Endothelial cell of umbilical vein (primary cell): ENCODE measurements around the gene PRRX1. TPM values are rescaled to one million over a fixed set of nuclear protein-coding genes. Genes with fewer than 3 reads are reported as not detected.

Source experiments
- BruUV-seq: library from RNA; stranded (reverse); fragments of 400-500 nt; replicated peaks from 2 replicates; lab custom pipeline; 2021; lab: Mats Ljungman, UMichigan
- CTCF ChIA-PET: fragments of 300-600, 350-600 bp; sonication (Branson Sonifier 250); formaldehyde crosslinking; loops from one replicate; lab custom pipeline; 2021; ENCODE audit warnings: antibody characterized with exemption, inconsistent platforms; lab: Charles Lee
- POLR2A ChIA-PET: fragments of 300-600, 350-600 bp; sonication (Branson Sonifier 250); formaldehyde crosslinking; loops from one replicate; lab custom pipeline; 2021; ENCODE audit warnings: antibody characterized with exemption, inconsistent platforms; lab: Charles Lee
- DNase-seq: peaks from one replicate; pipeline ENCODE4 v3.0.0-alpha.2; 2011; ENCODE audit warnings: low read depth, low spot score
- FAIRE-seq: peaks from 2 replicates; lab custom pipeline; 2011; peaks lifted over from hg19 to GRCh38; lab: Jason Lieb, UNC
- H2AFZ ChIP-seq: 2 replicates; pipeline ENCODE4 v1.6.0; 2012; ENCODE audit warnings: low read depth, low read length, control low read depth, inconsistent platforms
- H3K27ac ChIP-seq: 2 replicates; pipeline ENCODE4 v1.5.1; 2011; ENCODE audit warnings: low read depth, mild to moderate bottlenecking, control low read depth, low read length, moderate library complexity; ENCODE audit not compliant: insufficient read depth
- H3K27me3 ChIP-seq, 2 experiments: 2 replicates each; pipeline versions ENCODE4 v1.6.0 to v1.6.1; 2011; ENCODE audit warnings: low read length in 2 of 2, mixed read lengths in 1 of 2; ENCODE audit not compliant: control insufficient read depth in 2 of 2, insufficient read depth in 2 of 2
- H3K36me3 ChIP-seq, 2 experiments: 2 replicates in 1 of 2; 3 replicates in 1 of 2; pipeline ENCODE4 v1.5.1; 2011; ENCODE audit warnings: low read length in 2 of 2, mild to moderate bottlenecking in 1 of 2, moderate library complexity in 1 of 2; ENCODE audit not compliant: control insufficient read depth in 2 of 2, insufficient read depth in 2 of 2; ENCODE audit errors: extremely low read depth in 1 of 2
- H3K4me1 ChIP-seq: 3 replicates; pipeline ENCODE4 v1.5.1; 2011; ENCODE audit warnings: mild to moderate bottlenecking, low read length; ENCODE audit not compliant: control insufficient read depth, insufficient read depth; ENCODE audit errors: extremely low read depth
- H3K4me2 ChIP-seq: 2 replicates; pipeline ENCODE4 v1.6.1; 2011; ENCODE audit warnings: low read length, control low read depth, mixed read lengths; ENCODE audit not compliant: insufficient read depth
- H3K4me3 ChIP-seq, 3 experiments: fragments of 200-600 bp in 1 of 3; sonication (generic), shearing (Covaris generic) in 1 of 3; replicated peaks in 1 of 3; 2 replicates each; pipeline ENCODE4 v1.5.1; 2011 to 2016; ENCODE audit warnings: control low read depth in 3 of 3, low read length in 3 of 3, mild to moderate bottlenecking in 2 of 3, inconsistent platforms in 1 of 3, low read depth in 1 of 3, moderate library complexity in 1 of 3; ENCODE audit not compliant: insufficient read depth in 1 of 3
- H3K79me2 ChIP-seq: 2 replicates; pipeline ENCODE4 v1.6.0; 2012; ENCODE audit warnings: low read length, inconsistent platforms; ENCODE audit not compliant: control insufficient read depth, insufficient read depth
- H3K9ac ChIP-seq: replicated peaks from 2 replicates; pipeline ENCODE3; 2011; ENCODE audit warnings: low read length, control low read depth; ENCODE audit not compliant: insufficient read depth; ENCODE audit errors: extremely low read depth
- H3K9me1 ChIP-seq: replicated peaks from 3 replicates; pipeline ENCODE4 v1.6.0; 2011; ENCODE audit warnings: mild to moderate bottlenecking, low read length; ENCODE audit not compliant: control insufficient read depth, insufficient read depth; ENCODE audit errors: extremely low read depth
- H3K9me3 ChIP-seq: replicated peaks from 2 replicates; pipeline ENCODE4 v1.5.1; 2012; ENCODE audit warnings: low read length, inconsistent platforms; ENCODE audit not compliant: control insufficient read depth, insufficient read depth
- H4K20me1 ChIP-seq: replicated peaks from 2 replicates; pipeline ENCODE3; 2011; ENCODE audit warnings: mild to moderate bottlenecking, low read length; ENCODE audit not compliant: control insufficient read depth, insufficient read depth; ENCODE audit errors: extremely low read depth
- CTCF ChIP-seq, 2 donors: IDR thresholded peaks; 1 replicate in 1 of 2; 2 replicates in 1 of 2; pipeline ENCODE4 v1.5.1; 2011; ENCODE audit warnings: low read length in 2 of 2, mild to moderate bottlenecking in 2 of 2, moderate library complexity in 2 of 2, control low read depth in 1 of 2, inconsistent platforms in 1 of 2, low read depth in 1 of 2; ENCODE audit not compliant: insufficient read depth in 1 of 2; ENCODE audit errors: extremely low read depth in 1 of 2
- EZH2 ChIP-seq: IDR thresholded peaks from 2 replicates; pipeline ENCODE4 v1.6.1; 2012; ENCODE audit warnings: borderline replicate concordance, low read depth, mild to moderate bottlenecking, moderate library complexity, low read length, inconsistent platforms; ENCODE audit not compliant: severe bottlenecking
- FOS ChIP-seq: IDR thresholded peaks from 2 replicates; pipeline ENCODE4 v1.6.1; 2011; ENCODE audit warnings: mild to moderate bottlenecking, low read length, moderate library complexity, borderline replicate concordance; ENCODE audit not compliant: insufficient read depth
- GATA2 ChIP-seq: IDR thresholded peaks from 2 replicates; pipeline ENCODE4 v1.7.0; 2011; ENCODE audit warnings: low read depth, mild to moderate bottlenecking, moderate library complexity, mixed read lengths, low read length; ENCODE audit not compliant: insufficient read length, insufficient read depth
- JUN ChIP-seq: IDR thresholded peaks from 2 replicates; pipeline ENCODE4 v1.6.1; 2011; ENCODE audit warnings: borderline replicate concordance, low read depth; ENCODE audit not compliant: insufficient read length, insufficient read depth
- MAX ChIP-seq: IDR thresholded peaks from 2 replicates; pipeline ENCODE4 v1.6.1; 2011; ENCODE audit not compliant: insufficient read depth, insufficient read length
- MYC ChIP-seq: IDR thresholded peaks from one replicate; pipeline ENCODE4 v1.6.1; 2011; ENCODE audit warnings: mild to moderate bottlenecking, low read depth, low read length
- POLR2A ChIP-seq: IDR thresholded peaks from 2 replicates; pipeline ENCODE4 v1.6.1; 2012; ENCODE audit warnings: low read depth, mild to moderate bottlenecking, control low read depth, low read length
- POLR2AphosphoS5 ChIP-seq: IDR thresholded peaks from 2 replicates; pipeline ENCODE4 v1.6.1; 2012; ENCODE audit warnings: low read depth, mild to moderate bottlenecking, control low read depth, low read length, moderate library complexity; ENCODE audit not compliant: insufficient read depth
- dilution Hi-C: fragments of 300-500 bp; cut with MboI; formaldehyde crosslinking; loops from one replicate; pipeline ENCODE4 v1.15.0; 2019; ENCODE audit warnings: low sequenced_read_pairs; ENCODE audit not compliant: extremely low pct_ligation_motif_present
- intact Hi-C: fragments of 100-400 bp; cut with micrococcal nuclease; formaldehyde crosslinking; loops from one replicate; pipeline ENCODE4 v1.10.0; 2022
- polyA plus RNA-seq, 4 experiments: library from polyadenylated mRNA; depleted of rRNA in 3 of 4; stranded (reverse) in 3 of 4; unstranded in 1 of 4; fragments of >200 nt; gene quantifications; 2 replicates each; pipeline versions ENCODE4 v1.2.1 to v1.2.3, GENCODE V29; 2011 to 2012; ENCODE audit warnings: missing spikeins in 1 of 4
- total RNA-seq: library from RNA; stranded (reverse); gene quantifications from 2 replicates; pipeline ENCODE4 v1.2.3, GENCODE V29; 2021

Gene PRRX1
- total and polyA plus RNA-seq, 2 donors (not counting 3 experiments of a cell fraction or from before 2014, with no cell fraction given), result 0.03 TPM; not detected in 1

DNA sequence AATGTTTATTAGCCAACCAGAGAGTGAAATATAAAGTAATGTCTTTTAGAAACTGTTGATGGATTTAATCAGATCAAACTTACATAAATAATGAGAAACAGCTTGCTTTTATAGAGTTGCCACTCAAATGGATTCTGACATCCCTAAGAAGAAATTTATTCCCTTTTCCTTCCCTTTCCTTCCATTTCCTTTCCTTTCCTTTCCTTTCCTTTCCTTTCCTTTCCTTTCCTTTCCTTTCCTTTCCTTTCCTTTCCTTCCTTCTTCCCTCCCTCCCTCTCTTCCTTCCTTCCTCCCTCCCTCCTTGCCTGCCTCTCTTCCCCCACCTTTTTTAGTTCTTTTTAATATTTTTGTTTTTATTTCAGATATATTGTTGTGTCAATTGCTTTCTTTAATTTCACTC is 27.3 kb downstream of the PRRX1 start:
- Histone ChIP-seq H3K9me1 (no peaks in the 10 kb centered on the region), H3K4me3 (no peak overlapping the region), H3K27ac (no peak overlapping the region), H3K36me3 (no peaks in the 10 kb centered on the region), H2AFZ (no peak overlapping the region), H3K9me3 (no peaks in the 10 kb centered on the region), H4K20me1 (no peaks in the 10 kb centered on the region), H3K4me2 (no peak overlapping the region), H3K9ac (no peak overlapping the region), H3K27me3 (no peaks in the 10 kb centered on the region), H3K79me2 (no peaks in the 10 kb centered on the region), H3K4me1 (peaks cover 22% of the 10 kb centered on the region)
- no peak for DNase-seq
- no TSS peak for BruUV-seq
- no peak for FAIRE-seq
- intact Hi-C loops (no loop called here), dilution Hi-C loops (no loop called here)
- TF ChIP-seq POLR2AphosphoS5 (no peak), FOS (no peak), POLR2A (no peak), JUN (no peak), GATA2 (no peak), MAX (no peak), CTCF (IDR thresholded peaks at IDR 0.05; ENCODE audit: extremely low read depth in 1 of 2, insufficient read depth in 1 of 2, low read depth in 1 of 2, low read length in 2 of 2) (no peak), MYC (no peak), EZH2 (no peak)
- ChIA-PET POLR2A (no interaction called here), CTCF (interaction anchor here (3.0 to 5.5 kb wide), 3 partner anchors 8 to 239 kb away, joined by 29 to 124 read pairs (median 45); no protein-coding TSS in a partner anchor)
